SK-N-SH (cell line): ENCODE results near the gene CYP1A1. TPM values are rescaled to one million over a fixed set of nuclear protein-coding genes. Genes with fewer than 3 reads are reported as not detected.

ENCODE experiments used
- CTCF ChIA-PET: fragments of 300-600, 350-600 bp; formaldehyde crosslinking; extraction: SDS; loops from one replicate; lab custom pipeline; 2021; lab: Yijun Ruan, JAX
- POLR2A ChIA-PET: fragments of 350-600 bp; sonication (Branson Sonifier 250); formaldehyde crosslinking; extraction: SDS; loops from one replicate; lab custom pipeline; 2020; ENCODE audit warnings: antibody characterized with exemption, inconsistent platforms; lab: Yijun Ruan, JAX
- DNase-seq: peaks from one replicate; pipeline ENCODE4 v3.0.0; 2012
- H2AFZ ChIP-seq: fragments of 200-600 bp; sonication (generic); 2 replicates; pipeline ENCODE4 v1.8.1; 2016; ENCODE audit warnings: antibody characterized with exemption, mild to moderate bottlenecking, low read depth
- H3F3A ChIP-seq: fragments of 200-600 bp; sonication (generic); replicated peaks from 2 replicates; pipeline ENCODE3; 2016; ENCODE audit warnings: antibody characterized with exemption, mild to moderate bottlenecking; ENCODE audit not compliant: insufficient read depth
- H3K27ac ChIP-seq, 2 experiments: fragments of 200-500 bp in 1 of 2; fragments of 200-600 bp in 1 of 2; sonication (Bioruptor generic) in 1 of 2; sonication (generic), shearing (Covaris generic) in 1 of 2; 2 replicates each; pipeline versions ENCODE4 v1.5.1 to v1.6.1; 2014 to 2016; ENCODE audit warnings: low read depth in 2 of 2, inconsistent platforms in 1 of 2, low read length in 1 of 2, mild to moderate bottlenecking in 1 of 2, mixed read lengths in 1 of 2
- H3K27me3 ChIP-seq: fragments of 200-600 bp; sonication (generic), shearing (Covaris generic); 2 replicates; pipeline ENCODE4 v1.6.1; 2016; ENCODE audit warnings: mixed run types; ENCODE audit not compliant: insufficient read depth
- H3K36me3 ChIP-seq, 2 experiments: fragments of 200-500 bp in 1 of 2; fragments of 200-600 bp in 1 of 2; sonication (Bioruptor generic) in 1 of 2; sonication (generic) in 1 of 2; replicated peaks in 1 of 2; 2 replicates each; pipeline versions ENCODE3 to v1.5.1; 2014 to 2016; ENCODE audit warnings: low read length in 1 of 2, mild to moderate bottlenecking in 1 of 2; ENCODE audit not compliant: insufficient read depth in 2 of 2, control insufficient read depth in 1 of 2
- H3K4me1 ChIP-seq, 2 experiments: fragments of 200-500 bp in 1 of 2; fragments of 200-600 bp in 1 of 2; sonication (Bioruptor generic) in 1 of 2; sonication (generic), shearing (Covaris generic) in 1 of 2; 2 replicates each; pipeline versions ENCODE4 v1.5.1 to v1.6.1; 2014 to 2016; ENCODE audit warnings: low read depth in 1 of 2, low read length in 1 of 2, mixed run types in 1 of 2; ENCODE audit not compliant: insufficient read depth in 2 of 2, control insufficient read depth in 1 of 2
- H3K4me2 ChIP-seq: fragments of 200-600 bp; sonication (generic), shearing (Covaris generic); 2 replicates; pipeline ENCODE4 v1.6.1; 2017; ENCODE audit warnings: mixed run types
- H3K4me3 ChIP-seq, 2 experiments: fragments of 200-500 bp in 1 of 2; fragments of 200-600 bp in 1 of 2; sonication (Bioruptor generic) in 1 of 2; sonication (generic), shearing (Covaris generic) in 1 of 2; 2 replicates each; pipeline versions ENCODE4 v1.5.1 to v1.8.1; 2014 to 2016; ENCODE audit warnings: low read depth in 2 of 2, inconsistent platforms in 1 of 2, low read length in 1 of 2, mild to moderate bottlenecking in 1 of 2, mixed read lengths in 1 of 2, moderate library complexity in 1 of 2
- H3K79me2 ChIP-seq: fragments of 200-600 bp; sonication (generic); 2 replicates; pipeline ENCODE4 v1.8.1; 2017; ENCODE audit warnings: mild to moderate bottlenecking; ENCODE audit not compliant: insufficient read depth
- H3K9ac ChIP-seq: fragments of 200-600 bp; sonication (generic); 2 replicates; pipeline ENCODE4 v1.6.1; 2017; ENCODE audit warnings: mixed run types
- H3K9me2 ChIP-seq: fragments of 200-600 bp; sonication (generic); 2 replicates; pipeline ENCODE4 v1.6.1; 2017; ENCODE audit warnings: mixed run types
- H3K9me3 ChIP-seq: fragments of 200-600 bp; sonication (generic); 2 replicates; pipeline ENCODE4 v1.6.1; 2017; ENCODE audit warnings: mixed run types, mild to moderate bottlenecking, moderate library complexity
- H4K20me1 ChIP-seq: fragments of 200-600 bp; sonication (generic); 2 replicates; pipeline ENCODE4 v1.6.1; 2017; ENCODE audit warnings: mild to moderate bottlenecking, mixed run types; ENCODE audit not compliant: insufficient read depth
- CHD2 ChIP-seq: fragments of 150-350 bp; IDR thresholded peaks from 2 replicates; pipeline ENCODE4 v1.6.1; 2018; ENCODE audit warnings: low read length; ENCODE audit not compliant: partially characterized antibody
- EZH2phosphoT487 ChIP-seq: fragments of 200-600 bp; sonication (generic); IDR thresholded peaks from 2 replicates; pipeline ENCODE4 v1.6.1; 2017; ENCODE audit warnings: low read depth, mixed run types, mild to moderate bottlenecking, antibody characterized with exemption, moderate library complexity, borderline replicate concordance
- FOXM1 ChIP-seq: IDR thresholded peaks from 2 replicates; pipeline ENCODE4 v1.4.0; 2012; ENCODE audit warnings: low read depth, mild to moderate bottlenecking
- GABPA ChIP-seq: IDR thresholded peaks from 2 replicates; pipeline ENCODE4 v1.4.0; 2012; ENCODE audit warnings: low read depth, mild to moderate bottlenecking
- GATA2 ChIP-seq: sonication (generic); formaldehyde crosslinking; IDR thresholded peaks from 2 replicates; pipeline ENCODE4 v1.5.0; 2020; ENCODE audit warnings: mild to moderate bottlenecking, missing genetic modification reagents
- JUND ChIP-seq: IDR thresholded peaks from 2 replicates; pipeline ENCODE4 v1.4.0; 2012
- MEF2A ChIP-seq: IDR thresholded peaks from 2 replicates; pipeline ENCODE4 v1.4.0; 2012; ENCODE audit warnings: low read depth, borderline replicate concordance
- MXI1 ChIP-seq: IDR thresholded peaks from 2 replicates; pipeline ENCODE4 v1.6.1; 2012; ENCODE audit warnings: mild to moderate bottlenecking, low read depth, low read length, improper control_type of control experiment
- POLR2AphosphoS5 ChIP-seq: IDR thresholded peaks from 2 replicates; pipeline ENCODE4 v1.6.1; 2012; ENCODE audit warnings: low read depth, low read length
- RCOR1 ChIP-seq: fragments of 150-350 bp; IDR thresholded peaks from 2 replicates; pipeline ENCODE4 v1.6.1; 2017; ENCODE audit warnings: antibody characterized with exemption, low read length
- RFX5 ChIP-seq: IDR thresholded peaks from 2 replicates; pipeline ENCODE4 v1.6.1; 2012; ENCODE audit warnings: mild to moderate bottlenecking, improper control_type of control experiment, low read length
- RXRA ChIP-seq: IDR thresholded peaks from 2 replicates; pipeline ENCODE4 v1.4.0; 2012; ENCODE audit warnings: low read depth, mild to moderate bottlenecking, borderline replicate concordance
- TAF1 ChIP-seq: IDR thresholded peaks from 2 replicates; pipeline ENCODE4 v1.6.1; 2012; ENCODE audit warnings: low read depth, mild to moderate bottlenecking, low read length, moderate library complexity, borderline replicate concordance
- TEAD4 ChIP-seq: IDR thresholded peaks from 2 replicates; pipeline ENCODE4 v1.4.0; 2012; ENCODE audit warnings: mild to moderate bottlenecking, borderline replicate concordance; ENCODE audit not compliant: insufficient read depth
- USF1 ChIP-seq: IDR thresholded peaks from 2 replicates; pipeline ENCODE4 v1.4.0; 2012; ENCODE audit warnings: low read depth, borderline replicate concordance
- WGBS: methylation state at CpG from one replicate; pipeline ENCODE4 v1.1.6; 2017; ENCODE audit warnings: low lambda C conversion rate; 5-methylcytosine and 5-hydroxymethylcytosine counted together
- polyA plus RNA-seq, 3 experiments: library from polyadenylated mRNA; depleted of rRNA; stranded (reverse); fragments of >200 nt; gene quantifications; 2 replicates each; pipeline ENCODE4 v1.2.3, GENCODE V29; 2012
- TF ChIP-seq, protein P1 (sequence below): fragments of 150-350 bp; IDR thresholded peaks from 2 replicates; pipeline ENCODE4 v1.6.1; 2017; ENCODE audit warnings: antibody characterized with exemption, low read length, low read depth, borderline replicate concordance
- TF ChIP-seq, protein P2 (sequence below): IDR thresholded peaks from 2 replicates; pipeline ENCODE4 v1.6.1; 2012; ENCODE audit warnings: mild to moderate bottlenecking, low read depth, low read length, moderate library complexity
- TF ChIP-seq, protein P3 (sequence below): IDR thresholded peaks from 2 replicates; pipeline ENCODE4; 2012
- TF ChIP-seq, protein P4 (sequence below): IDR thresholded peaks from 2 replicates; pipeline ENCODE4 v1.4.0; 2012; ENCODE audit warnings: low read depth

CYP1A1 gene
- polyA plus RNA-seq, 1 of the 3 experiments (the other 2 are of a cell fraction) = 0.07 TPM

- no peak for TF ChIP-seq MXI1
- TF ChIP-seq, protein P1, sequence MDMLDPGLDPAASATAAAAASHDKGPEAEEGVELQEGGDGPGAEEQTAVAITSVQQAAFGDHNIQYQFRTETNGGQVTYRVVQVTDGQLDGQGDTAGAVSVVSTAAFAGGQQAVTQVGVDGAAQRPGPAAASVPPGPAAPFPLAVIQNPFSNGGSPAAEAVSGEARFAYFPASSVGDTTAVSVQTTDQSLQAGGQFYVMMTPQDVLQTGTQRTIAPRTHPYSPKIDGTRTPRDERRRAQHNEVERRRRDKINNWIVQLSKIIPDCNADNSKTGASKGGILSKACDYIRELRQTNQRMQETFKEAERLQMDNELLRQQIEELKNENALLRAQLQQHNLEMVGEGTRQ = no peak
- TF ChIP-seq JUND = no peak
- no peak for TF ChIP-seq RXRA
- no peak for TF ChIP-seq CHD2
Measured at GRCh38 chr15:74763416-74763815, 38.1 kb upstream of the CYP1A1 start (continued).

- TF ChIP-seq TAF1 (no peak), CHD2 (no peak), POLR2AphosphoS5 (no peak), GABPA (no peak), RXRA (no peak)
- TF ChIP-seq, protein P2, sequence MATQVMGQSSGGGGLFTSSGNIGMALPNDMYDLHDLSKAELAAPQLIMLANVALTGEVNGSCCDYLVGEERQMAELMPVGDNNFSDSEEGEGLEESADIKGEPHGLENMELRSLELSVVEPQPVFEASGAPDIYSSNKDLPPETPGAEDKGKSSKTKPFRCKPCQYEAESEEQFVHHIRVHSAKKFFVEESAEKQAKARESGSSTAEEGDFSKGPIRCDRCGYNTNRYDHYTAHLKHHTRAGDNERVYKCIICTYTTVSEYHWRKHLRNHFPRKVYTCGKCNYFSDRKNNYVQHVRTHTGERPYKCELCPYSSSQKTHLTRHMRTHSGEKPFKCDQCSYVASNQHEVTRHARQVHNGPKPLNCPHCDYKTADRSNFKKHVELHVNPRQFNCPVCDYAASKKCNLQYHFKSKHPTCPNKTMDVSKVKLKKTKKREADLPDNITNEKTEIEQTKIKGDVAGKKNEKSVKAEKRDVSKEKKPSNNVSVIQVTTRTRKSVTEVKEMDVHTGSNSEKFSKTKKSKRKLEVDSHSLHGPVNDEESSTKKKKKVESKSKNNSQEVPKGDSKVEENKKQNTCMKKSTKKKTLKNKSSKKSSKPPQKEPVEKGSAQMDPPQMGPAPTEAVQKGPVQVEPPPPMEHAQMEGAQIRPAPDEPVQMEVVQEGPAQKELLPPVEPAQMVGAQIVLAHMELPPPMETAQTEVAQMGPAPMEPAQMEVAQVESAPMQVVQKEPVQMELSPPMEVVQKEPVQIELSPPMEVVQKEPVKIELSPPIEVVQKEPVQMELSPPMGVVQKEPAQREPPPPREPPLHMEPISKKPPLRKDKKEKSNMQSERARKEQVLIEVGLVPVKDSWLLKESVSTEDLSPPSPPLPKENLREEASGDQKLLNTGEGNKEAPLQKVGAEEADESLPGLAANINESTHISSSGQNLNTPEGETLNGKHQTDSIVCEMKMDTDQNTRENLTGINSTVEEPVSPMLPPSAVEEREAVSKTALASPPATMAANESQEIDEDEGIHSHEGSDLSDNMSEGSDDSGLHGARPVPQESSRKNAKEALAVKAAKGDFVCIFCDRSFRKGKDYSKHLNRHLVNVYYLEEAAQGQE = no peak
- TF ChIP-seq, protein P3, sequence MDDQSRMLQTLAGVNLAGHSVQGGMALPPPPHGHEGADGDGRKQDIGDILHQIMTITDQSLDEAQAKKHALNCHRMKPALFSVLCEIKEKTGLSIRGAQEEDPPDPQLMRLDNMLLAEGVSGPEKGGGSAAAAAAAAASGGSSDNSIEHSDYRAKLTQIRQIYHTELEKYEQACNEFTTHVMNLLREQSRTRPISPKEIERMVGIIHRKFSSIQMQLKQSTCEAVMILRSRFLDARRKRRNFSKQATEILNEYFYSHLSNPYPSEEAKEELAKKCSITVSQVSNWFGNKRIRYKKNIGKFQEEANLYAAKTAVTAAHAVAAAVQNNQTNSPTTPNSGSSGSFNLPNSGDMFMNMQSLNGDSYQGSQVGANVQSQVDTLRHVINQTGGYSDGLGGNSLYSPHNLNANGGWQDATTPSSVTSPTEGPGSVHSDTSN = no peak
- WGBS = 75% methylated on average over 6 of the region's 6 CpGs
- Histone ChIP-seq H3K4me3 (no peak overlapping the region), H3K79me2 (no peaks in the 10 kb centered on the region), H2AFZ (no peak overlapping the region), H3K4me1 (no peaks in the 10 kb centered on the region), H3K9me3 (no peaks in the 10 kb centered on the region), H3K27me3 (peaks cover 7% of the 10 kb centered on the region; the same call in 1 of the 2 replicates), H4K20me1 (no peaks in the 10 kb centered on the region), H3K9me2 (no peaks in the 10 kb centered on the region), H3K9ac (no peak overlapping the region), H3K36me3 (no peaks in the 10 kb centered on the region), H3K4me2 (no peak overlapping the region), H3K27ac (no peak overlapping the region), H3F3A (no peaks in the 10 kb centered on the region)
- ChIA-PET CTCF (interaction anchor here (0.9 to 24.3 kb wide), 4 partner anchors 8 to 188 kb away, joined by 4 to 1109 read pairs (median 38); partner anchors contain the start of gene CLK3), POLR2A (no interaction called here)
- no peak for DNase-seq
Measured at GRCh38 chr15:74762791-74763150, 37.4 kb upstream of the CYP1A1 start.

DNA sequence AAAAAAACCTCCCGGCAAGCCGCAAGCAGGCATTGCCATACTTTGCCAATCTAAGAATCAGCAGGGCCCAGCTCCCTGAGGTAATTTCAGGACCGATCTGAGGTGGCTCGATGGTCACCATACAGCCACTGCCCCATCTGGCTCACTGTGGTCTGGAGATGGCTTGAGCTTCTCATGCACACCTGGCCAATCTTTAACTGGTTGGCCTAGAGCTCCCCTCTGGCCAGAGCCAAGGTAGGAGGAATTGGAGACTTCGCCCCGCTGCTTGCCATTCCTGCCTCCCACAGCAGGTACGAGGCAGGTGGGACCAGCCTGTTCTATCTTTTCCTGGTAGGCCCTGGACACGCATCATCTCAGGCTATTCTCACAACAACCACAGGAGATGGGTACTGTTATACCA is 33.4 kb upstream of the CYP1A1 start:
- no peaks in the 10 kb centered on the region for H3K4me1 ChIP-seq
- CTCF ChIA-PET = interaction anchor here (3.1 to 5.8 kb wide), 2 partner anchors 12 to 124 kb away, joined by 27 to 72 read pairs; no protein-coding TSS in a partner anchor
- POLR2A ChIA-PET = no interaction called here
- no peak for TF ChIP-seq POLR2AphosphoS5
- no peak for TF ChIP-seq GATA2 (CRISPR knock-in tag)
- TF ChIP-seq, protein P4, sequence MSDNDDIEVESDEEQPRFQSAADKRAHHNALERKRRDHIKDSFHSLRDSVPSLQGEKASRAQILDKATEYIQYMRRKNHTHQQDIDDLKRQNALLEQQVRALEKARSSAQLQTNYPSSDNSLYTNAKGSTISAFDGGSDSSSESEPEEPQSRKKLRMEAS = no peak
- TF ChIP-seq TEAD4 = no peak
- no peak for TF ChIP-seq MEF2A
- TF ChIP-seq USF1 = no peak
- TF ChIP-seq, protein P1 = no peak
- TF ChIP-seq RXRA = no peak
- no peak for TF ChIP-seq EZH2phosphoT487
- TF ChIP-seq RCOR1 = no peak
- TF ChIP-seq FOXM1 = no peak
- no peak for TF ChIP-seq RFX5

More for the DNA sequence above, 33.4 kb upstream of the CYP1A1 start:
- Histone ChIP-seq H3K27ac (no peak overlapping the region), H3K4me3 (no peak overlapping the region), H3K27me3 (peaks cover 7% of the 10 kb centered on the region; the same call in 1 of the 2 replicates), H2AFZ (no peak overlapping the region), H3F3A (no peaks in the 10 kb centered on the region), H3K36me3 (no peaks in the 10 kb centered on the region), H3K79me2 (no peaks in the 10 kb centered on the region), H4K20me1 (no peaks in the 10 kb centered on the region), H3K9ac (no peak overlapping the region), H3K9me2 (no peaks in the 10 kb centered on the region), H3K4me2 (no peak overlapping the region), H3K9me3 (no peaks in the 10 kb centered on the region)
- WGBS = 69% methylated on average over 8 of the region's 8 CpGs
- no peak for DNase-seq
